ENCODE results near the gene ERC2.

The ERC2 gene

DNA sequence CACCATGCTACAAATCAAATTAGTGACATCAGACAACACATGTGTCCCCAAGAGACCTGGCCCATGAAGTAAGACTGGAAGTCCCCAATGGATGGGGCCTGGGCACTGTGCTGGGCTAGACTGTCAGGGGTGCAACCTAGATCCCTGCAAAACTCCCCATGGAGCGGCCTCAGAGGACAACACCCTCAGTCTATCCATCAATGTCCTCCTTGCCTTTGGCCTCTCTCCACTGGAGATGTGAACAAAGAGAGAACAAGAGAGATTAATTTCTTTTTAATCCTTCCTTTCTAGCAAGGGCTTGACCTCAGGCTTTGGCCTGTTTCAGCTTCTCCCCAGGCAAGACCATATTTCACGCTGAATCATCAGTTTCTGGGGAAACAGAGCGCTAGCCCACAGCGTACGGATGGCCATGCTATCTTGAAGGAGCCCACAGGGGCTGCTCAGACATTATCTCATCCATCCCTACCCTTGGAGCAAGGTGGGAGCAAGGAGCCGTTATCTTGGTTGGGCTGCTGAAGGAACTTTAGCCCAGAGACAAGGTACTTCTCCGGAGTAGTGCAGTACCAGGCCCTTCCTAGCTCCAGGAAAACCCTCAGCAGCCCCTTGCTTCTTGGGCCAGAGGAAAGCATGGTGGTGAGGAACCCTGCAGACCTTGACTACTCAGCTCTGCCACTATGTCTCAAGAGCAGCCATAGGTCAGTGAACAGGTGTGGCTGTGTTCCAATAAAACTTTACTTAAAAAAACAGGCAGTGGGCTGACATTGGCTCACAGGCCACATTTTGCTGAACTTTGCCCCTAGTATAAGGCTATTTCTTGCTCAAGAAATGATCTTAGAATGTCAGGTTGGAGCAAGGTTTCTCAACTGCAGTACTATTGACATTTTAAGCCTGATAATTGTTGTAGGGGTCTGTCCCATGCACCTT, 908.5 kb downstream of the ERC2 start:
- DNase-seq = no peak

DNA sequence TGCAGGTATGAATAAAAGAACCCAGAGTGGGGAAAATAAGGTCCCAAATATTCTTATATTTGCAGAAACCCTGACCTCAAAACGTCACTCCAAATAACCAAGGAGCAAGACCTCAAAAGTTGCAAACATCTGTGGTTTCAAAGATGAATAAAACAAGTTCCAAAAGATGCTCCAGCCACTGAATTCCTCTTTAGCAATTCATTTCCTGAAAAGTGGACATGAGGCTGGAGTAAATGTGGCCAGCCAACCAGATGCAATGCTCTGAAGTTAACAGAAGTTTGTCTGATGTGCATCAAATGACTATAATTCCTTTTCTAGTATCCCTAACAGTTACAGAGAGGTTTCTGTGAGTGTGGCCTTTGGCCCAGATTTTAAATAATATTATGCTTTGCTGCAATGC, 910.0 kb downstream of the ERC2 start:
- no peak for DNase-seq

DNA sequence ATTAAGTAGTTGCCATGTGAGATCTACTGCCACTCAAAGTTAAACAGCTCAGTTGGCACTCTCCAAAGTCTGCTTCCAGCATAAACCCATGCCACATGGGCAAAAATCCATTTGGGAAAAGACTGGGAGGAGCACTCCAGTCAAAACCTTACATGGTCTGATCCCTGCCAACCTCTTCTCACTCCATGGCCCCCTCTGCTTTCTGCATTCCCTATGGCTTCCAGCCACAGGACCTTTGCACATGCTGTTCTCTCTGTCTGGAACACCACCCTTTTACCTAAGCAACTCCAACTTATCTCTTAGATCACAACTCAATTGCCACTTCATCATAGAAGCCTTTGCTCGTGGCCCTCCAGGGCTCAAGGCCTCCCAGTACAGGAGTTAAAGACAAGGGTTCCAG, 910.7 kb downstream of the ERC2 start:
- no peak for DNase-seq

DNA sequence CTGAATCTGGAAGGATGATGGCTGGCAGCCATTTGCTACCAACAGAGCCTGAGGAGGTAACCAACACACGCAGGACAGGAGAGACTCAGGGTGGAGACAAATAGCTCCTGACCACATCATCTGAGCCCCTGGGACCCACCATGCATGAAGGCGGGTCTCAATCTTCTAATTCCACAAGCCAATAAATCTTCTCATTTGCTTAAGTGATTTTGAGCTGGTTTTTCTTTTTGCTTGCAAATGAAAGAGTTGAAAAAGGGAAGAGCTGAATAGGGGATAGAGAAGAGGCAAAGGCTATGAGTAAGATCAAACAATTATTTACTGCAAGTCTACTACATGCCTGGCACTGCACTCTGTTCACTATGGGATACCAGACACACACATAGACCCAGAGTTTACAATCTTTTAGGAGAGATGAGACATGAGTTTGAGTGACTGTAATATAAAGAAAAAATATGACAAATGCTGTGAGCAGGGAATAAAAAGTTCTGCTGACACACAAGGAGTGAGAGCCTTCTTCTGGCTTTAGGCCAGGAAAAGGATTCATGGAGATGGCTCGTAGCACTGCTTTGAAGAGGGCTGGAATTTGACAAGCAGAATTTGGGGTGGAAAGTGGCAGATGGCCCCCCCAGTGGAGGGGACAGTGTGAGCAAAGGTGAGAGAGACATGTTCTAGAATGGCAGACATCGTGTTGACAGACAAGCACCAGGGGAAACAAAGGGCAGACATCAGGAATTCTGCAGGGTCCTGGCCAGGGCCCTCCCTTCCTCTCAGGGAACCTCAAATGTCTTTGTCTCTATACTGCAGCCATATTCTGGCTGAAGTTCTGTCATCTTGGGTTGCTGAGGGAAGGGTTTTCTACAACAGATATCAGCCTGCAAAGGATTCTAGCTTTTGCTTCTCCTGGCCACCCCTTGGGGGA, 911.4 kb downstream of the ERC2 start:
- no peak for DNase-seq

DNA sequence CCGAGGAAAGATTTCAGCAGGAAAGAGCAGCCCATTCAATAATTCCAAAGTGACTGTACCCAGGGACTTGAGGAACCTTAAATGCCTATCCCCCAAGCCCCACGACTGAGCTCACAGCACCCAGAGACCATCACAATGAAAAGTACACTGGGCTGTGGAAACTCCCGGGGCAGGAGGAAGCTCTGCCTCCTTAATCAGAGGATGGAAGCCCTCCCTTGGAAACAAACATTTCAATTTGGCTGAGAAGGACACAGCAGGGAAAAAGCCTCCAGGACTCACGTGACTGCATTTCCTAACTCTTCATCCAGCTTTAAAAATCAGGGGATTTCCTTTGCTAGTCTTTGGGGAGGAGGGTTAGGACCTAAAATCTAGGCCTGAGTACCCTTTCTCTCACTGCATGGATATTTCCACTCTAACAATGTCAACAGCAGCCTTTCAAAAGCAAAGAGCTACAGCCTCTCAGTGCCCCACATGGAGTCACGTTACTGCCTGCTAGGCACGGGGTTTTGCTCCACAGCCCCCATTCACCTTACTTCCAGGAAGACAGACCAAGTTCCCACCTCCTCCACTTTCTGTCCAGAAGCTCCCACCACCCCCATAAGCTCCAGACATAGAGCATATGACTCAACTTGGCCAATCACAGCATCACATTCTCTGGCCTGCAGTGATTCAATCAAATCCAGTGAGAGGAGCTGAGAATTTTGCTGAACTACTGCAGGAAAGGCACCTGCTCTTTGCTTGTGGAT, 912.2 kb downstream of the ERC2 start:
- DNase-seq = no peak

DNA sequence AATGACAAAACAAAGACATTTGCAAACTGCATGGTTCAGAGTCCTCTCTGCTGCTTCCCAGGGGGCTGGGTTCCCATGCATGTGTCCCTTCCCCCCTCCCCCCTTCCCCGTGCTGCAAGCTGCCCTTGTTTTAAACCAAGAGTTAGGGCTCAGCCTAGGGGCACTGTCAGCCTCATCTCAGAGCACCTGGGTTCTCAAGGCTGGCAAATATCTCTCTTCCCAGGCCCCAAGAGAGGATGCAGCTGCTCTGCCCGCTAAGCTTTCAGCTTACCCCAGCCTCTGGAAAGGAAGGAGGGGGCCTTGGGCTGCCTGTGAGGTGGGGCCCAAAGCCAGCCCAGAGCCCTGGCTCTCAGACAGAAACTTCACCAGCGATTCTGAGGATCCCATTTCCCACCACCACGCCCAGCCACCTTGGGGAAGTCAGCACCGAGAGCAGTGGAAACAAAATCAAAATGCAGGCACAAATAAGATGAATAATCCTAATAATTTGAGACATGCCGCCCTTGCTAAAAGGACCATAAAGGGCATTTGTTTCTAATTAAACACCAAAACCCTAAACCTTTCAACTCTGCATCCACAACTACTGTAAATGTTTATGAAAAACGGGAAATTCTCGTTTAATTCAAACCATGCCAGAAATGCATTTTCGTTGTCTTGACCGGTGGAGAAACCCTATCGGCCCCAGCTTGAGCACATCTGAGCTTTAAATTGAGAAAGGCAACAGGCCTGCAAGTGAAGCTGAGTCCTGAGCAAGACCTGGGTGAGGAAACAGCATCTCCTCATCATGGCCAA, 913.4 kb downstream of the ERC2 start:
- no peak for DNase-seq

DNA sequence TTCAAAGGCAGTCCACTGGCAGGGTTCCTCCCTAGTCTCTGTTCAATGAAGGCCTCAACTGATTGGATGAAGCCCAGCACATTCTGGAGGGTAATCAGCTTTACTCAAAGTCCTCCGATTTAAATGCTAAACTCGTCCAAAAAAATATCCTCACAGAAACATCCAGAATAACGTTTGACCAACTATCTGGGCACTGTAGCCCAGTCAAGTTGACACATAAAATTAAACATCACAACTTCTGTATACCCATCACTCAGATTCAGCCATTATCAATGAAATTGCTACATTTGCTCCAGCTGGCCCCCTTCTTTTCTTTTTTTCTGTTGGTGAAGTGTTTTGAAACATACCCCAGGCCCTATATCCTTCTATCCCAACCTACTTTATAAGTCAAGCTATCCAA, 916.6 kb downstream of the ERC2 start:
- DNase-seq = no peak

DNA sequence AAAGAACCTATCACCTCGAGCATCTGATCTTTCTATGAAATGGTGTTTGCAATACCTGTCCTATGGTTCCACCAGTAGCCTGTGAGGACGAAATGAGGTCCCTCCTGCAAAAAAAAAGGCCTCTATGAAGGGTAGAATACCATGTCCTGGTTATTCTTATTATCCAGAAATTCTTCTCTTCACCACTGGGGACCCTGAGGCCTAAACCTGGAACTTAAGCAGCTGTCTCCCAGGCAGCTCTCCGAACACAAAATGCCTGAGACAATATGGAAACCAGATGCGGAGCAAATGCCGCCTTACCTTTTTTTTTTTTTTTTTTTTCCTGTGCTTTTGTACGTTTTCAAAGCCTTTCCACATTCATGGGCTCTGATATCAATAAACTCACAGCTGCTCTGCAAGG, 919.1 kb downstream of the ERC2 start:
- DNase-seq = no peak

DNA sequence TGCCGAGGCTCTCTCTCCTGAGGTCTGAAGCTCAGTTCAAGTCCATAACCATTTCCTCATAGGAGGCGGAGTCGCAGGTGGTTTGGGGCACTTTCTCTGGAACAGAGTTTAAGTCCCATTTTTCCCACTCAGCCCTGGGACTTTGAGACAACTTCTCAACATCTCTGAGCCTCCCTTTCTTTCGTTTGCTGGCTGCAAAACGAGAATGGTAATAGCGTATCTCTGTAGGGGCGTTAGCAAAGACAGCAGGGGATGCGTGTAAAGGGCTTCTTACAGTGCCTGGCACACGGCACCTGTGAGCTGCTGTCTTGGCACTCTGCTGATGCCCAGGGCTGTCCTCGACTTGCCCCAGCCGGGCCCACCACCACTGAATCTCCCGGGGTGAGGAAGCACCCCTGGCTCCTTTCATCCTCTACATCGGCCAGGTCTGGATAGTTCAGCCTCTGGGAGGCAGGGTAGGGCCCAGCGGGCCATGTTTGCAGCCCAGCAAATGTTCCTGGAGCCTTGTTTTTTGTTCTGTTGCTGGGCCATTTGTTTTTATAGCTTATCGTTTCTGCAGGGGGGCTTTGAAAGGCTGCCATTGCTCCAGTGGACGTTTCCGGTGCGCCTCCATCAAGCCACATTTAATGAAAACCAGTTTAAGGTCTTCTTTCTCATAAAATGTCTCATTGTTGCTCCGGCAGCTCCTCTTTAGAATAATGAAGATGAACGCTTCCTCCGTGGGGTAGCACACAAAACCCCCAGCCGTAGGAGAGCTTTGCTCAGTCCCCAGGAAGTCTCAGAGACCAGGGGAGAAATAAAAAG, 921.2 kb downstream of the ERC2 start:
- DNase-seq = no peak

DNA sequence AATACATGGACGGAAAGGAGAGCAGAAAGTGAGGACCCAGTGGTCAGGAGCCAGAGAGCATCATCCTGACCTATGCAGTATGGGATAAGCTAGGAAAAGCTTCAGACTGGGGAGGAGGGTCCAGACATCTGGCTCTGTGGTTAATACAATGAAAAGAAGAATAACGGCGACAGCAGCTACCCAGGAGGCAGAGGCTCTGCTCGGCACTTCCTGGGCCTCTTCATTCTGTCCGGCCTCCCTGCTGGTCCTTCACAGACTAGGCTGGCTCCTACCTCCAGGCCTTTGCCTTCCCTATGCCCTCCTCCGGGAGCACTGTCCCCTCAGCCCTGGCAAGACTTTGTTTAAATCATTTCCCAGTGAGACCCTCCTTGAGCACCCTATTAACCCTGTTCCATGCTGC, 922.3 kb downstream of the ERC2 start:
- DNase-seq = no peak

DNA sequence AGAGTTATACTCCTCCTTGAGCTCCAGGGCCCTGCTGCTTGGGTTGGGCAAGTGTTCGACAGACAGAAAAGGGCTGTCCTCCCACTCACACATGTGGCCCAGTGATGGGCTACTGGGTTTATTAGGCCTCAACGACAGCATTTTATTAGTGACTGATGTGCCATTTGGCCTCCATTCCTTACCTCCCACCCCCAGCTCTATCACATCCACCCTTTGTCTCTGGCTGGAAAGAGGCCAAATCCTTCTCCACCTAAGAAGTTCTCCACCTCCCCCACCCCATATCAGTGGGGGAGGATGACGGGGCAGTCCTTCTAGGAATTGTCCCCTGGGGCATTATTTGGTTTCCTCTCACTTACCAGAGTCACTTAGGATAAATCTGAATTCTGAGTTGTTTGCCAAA, 924.0 kb downstream of the ERC2 start:
- DNase-seq = no peak

DNA sequence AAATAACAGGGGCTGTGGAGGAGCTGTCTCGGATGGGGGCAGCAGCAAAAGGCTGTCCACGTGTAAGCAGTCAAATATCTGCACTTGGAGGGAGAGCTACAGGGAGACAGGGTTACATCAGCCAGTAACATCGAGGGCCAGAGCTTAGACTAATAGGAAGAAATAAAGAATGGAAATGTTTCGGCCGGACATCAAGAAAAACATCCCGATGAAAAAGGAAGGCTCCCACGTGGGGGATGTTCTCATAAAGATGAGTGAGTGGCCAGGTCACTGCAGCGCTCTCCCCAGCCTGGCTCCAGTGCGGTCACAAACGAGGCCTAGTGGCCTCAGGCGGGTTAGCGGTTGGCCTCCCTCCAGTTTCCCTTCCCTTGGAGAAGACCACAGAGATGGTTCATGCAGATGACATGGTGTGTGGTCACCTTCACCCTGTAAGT, 925.1 kb downstream of the ERC2 start:
- DNase-seq = no peak

DNA sequence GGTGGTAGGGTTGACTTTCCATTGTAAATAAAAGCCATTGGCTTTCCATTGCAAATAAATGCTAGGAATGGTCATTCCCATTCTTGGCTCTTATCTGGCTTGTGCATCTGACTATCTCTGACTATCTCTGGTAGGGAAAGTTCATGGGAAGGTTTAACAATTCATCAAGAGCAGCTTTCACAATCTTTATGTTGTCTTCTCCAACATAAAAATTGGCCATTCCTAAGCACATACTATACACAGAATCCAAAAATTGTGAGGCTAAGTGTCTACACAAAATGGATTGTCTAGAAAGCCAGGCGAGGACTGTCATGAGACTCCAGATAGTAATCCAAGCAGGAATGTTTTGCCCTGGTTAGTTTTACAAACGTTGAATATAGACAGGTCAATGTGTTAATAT, 926.8 kb downstream of the ERC2 start:
- no peak for DNase-seq

DNA sequence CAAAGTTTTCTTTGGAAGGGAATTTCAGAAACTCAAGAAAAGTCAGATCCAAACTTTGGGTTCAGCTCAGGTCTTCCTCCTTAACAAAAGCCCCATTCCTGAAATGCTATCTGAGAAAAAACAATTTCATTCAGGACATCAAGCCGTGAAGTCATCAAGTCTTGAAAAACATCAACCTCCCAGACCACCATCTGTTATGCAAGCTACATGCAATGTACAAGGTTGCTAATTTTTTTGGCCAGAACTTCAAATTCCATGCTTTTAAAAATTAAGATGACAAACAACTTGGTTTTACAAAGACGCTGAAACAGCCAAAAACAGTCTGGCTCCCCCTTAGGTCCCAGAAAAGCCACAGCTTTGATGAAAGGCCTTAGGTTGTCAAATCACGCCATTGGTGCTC, 927.3 kb downstream of the ERC2 start:
- no peak for DNase-seq

DNA sequence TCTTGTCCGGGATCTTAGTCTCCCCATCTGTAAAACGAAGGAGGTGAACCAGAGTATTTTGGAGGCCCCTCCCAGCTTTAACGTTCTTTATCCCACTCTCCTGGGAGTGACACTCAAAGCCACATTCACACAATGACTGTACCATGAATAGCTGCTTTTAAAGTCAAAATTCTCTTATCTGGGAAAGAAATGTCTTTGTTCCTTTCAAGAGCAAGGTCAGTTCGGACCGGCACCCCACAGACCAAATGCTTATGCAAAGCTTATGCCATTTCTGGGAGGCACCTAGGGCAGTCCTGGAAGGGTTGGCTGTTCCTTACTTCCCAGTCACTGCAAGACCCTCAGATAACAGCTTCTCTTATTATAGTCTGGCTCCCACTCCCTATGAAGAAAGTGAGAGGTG, 927.7 kb downstream of the ERC2 start:
- DNase-seq = no peak

DNA sequence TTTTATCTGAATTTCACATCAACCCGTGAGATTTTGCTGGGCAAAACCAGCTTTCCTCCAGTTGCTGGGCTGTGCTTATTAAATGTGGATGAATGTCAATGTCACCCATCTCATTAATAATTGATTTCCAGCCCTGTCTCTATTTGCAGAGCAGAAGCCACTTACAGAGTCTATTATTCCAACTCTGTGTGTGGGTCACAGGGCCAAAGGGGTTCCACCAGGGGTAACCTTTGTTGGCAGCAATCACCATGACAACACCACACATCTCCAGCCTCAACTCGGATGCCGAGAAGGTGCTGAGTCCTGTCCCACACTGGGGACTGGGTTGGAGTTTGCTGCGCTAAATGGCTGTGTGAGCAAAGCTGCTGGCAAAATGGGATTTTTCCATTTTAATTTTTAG, 930.1 kb downstream of the ERC2 start:
- DNase-seq = no peak

DNA sequence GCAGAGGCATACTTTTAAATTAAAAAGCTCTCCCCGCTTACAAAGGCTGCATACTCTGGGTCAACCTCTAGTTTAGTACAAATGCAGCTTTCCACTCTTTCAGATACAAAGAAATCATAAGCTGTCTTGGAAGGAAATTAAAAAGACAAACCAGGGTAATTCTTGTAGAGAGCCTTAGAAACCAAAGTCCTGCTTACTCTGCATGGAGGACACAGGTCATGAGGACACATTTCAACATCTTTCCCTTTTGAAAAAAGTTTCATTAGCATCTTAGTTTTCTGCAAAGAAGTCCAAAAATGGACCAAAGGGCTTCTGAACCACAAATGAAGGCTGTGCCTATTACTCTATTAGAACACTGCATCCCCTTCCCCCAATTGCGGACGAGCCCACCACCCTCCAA, 930.7 kb downstream of the ERC2 start:
- no peak for DNase-seq

DNA sequence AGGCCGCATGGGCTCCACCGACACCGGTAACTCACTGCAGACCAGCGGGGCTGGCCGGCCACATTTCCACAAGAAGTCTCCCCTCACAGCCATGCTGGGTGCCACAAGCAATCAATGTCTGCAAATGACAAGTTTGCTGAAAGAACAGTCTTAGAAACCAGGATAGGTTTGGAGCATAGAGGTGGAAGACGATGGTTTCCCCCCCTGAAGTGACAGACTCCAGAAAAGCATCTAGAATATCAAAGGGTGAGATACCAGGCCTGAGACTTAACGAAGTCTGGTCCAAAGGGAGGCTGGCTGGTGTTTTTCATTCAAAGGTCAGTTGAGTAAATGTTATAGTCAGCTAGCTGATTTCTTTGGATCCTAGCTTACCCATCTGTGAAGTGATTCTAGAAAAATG, 931.1 kb downstream of the ERC2 start:
- DNase-seq = no peak

DNA sequence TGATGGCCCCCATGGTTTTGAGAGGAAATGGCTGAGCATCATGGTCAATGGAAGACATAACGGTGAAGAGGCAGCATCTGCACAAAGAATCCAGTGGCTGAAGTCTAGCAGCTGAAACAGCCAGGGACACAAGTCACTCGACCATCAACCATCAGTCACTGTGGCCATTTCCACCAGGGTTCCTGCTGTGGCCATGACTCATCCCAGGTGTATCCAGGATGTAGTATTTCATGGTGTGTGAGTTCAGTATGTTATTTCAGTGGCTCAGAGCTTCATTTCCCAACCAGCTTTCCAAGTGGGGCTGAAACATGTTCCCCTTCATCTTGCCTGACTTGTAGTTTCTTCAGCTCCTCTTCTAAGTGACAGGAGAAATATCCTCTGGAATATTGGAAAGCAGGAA, 933.4 kb downstream of the ERC2 start:
- no peak for DNase-seq

DNA sequence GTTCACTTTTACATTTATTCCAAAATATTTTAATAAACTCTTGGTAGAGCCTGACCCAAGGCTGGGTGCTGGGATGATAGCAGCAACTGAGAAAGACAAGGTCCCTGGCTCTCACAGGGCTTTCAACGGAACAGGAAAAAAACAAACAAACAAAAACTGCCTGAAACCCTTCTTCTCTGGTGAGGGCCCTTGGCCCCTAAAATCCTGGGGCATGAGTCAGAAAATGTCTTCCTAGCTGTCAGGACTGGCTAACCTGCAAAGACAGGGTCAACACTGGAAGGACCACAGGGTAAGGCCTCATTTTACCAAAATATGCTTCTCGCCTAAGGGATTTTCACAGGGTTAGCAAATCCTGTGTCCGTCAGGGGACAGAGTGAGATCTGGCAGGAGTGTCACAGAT, 935.5 kb downstream of the ERC2 start:
- DNase-seq = no peak

DNA sequence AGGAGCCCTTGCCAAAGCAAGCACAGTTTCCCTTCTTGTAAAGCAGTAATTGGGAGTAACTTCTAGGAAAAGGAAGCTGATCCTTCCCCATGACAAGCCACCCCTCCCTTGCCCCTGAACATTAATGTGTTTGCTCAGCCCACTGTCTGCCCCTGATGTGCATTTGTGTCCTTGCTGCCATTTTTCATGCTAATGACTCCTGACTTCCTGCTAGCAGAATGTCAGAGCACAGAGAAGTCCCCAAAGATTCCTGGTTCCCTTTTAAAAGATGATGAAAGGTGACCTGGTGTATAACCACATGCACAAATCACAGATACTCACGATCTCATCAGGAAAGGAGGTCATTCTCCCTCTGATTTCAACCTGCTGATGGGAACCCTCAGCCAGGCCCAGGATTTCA, 936.9 kb downstream of the ERC2 start:
- DNase-seq = no peak

DNA sequence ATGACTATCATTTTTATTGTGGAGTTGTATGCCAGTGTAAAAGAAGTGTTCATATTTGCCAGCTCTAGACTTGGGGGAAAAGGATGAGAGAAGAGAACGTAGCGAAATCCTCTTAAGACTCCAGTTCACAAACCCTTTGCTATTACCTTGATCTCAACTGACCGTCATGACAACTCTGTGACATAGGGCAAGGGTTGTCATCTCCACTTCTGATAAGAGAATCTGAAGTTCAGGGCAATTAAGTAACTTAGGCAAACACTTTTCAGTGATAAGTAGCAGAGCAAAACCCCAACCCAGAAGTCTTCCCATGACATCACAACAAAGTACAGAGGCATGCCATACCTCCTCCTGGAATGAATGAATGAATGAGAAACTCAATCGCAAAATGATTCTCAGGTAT, 940.9 kb downstream of the ERC2 start:
- no peak for DNase-seq

Data from activated CD8-positive, alpha-beta memory T cell treated with anti-CD3 and anti-CD28 coated beads, Interleukin-2, amount 50 U/mL, for 4 hours (primary cell).